NCI-H1436 treated with DMSO at 0.1 percent for 48 hours (cell line): ENCODE data around the gene GALNT9.

Experiments
- DNase-seq: peaks from one replicate; lab custom pipeline; 2025; lab: John Stamatoyannopoulos, UW

The GALNT9 gene

DNA sequence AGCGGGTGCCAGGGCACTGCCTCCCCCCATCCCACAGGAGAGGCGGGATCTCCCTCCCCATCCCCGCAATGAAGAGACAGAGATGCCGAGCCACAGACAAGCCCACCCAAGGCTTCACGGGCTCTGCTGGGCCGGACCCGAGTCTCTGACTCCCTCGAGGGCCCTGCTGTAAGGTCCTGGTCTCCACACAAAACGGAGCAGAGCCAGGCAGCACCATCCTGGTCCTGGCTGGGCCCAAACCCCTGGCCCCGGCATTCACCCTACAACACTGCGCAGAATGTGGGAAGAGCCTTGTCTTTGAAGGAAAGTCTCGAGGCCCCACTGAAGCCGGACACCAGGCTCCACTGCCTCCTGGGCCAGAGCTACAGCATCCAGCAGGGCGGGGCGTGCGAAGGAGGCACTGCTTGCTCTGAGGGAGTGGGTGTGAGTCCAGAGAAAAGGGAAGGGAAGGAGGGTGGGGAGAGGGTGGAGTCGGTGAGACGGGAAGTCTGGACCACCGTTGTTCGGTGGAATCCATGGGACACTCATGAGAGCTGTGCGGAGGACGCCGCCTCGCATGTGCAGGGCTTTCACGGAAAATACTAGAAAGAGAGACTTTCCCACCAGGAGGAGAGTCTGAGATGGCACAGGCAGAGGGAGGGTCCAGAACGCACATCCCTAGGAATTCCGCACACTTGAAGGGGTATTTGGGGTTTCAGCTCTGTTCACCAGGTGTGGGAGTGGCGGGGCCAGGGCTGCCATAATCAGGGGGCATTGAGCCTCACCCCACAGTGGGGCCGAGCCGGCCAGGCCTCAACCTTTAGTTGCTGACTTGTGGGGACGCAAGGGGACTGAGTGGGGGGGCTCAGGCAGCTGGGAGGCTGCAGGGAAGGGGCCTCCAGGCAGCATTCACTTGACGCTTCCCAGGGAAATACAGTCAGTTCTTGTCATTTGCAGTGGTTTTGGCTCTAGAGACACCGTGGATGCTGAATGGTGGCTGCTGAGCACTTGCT, 36.8 kb downstream of the GALNT9 start:
- DNase-seq = no peak

DNA sequence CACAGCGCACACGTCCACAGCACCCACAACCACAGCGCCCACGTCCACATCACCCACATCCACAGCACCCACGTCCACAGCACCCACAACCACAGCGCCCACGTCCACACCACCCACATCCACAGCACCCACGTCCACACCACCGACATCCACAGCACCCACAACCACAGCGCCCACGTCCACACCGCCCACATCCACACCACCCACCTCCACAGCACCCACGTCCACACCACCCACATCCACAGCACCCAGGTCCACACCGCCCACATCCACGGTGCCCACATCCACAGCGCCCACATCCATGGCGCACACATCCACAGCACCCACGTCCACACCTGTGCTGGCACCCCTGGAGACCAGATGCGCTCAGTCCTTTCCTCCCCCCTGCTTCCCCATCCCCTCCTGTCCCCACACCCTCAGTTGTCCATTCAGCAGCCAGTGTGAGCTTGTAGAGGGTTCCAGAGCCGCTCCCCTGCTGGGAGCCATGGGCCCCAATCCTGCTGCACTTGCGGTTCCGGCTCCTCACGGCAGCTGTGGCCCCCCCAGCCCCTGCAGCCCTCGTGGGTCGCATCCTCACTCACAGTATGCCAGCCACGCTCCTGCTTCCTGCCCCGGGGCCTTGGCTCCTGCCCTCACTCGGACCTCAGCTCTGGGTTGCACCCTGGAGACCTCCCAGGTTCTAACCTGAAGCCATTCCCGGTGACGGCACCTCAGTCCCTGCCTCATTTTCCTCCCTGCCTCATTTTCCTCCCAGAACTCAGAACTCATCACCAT, 37.8 kb downstream of the GALNT9 start:
- DNase-seq = no peak

DNA sequence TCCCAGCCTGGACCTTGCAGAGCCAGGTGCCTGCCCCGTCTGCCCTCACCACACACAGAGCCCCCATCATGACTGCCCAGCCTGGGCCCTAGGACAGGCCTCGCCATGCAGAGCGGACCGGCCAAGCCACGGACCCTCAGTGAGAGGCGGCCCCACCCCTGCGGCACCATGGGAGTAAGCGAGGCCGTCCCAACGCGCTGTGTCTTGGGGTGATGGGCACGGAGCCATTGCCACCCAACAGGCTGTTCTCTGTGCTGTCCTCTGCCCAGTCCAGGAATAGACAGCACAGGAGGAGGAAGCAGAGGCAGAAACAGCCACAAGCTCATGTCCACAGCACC, 39.2 kb downstream of the GALNT9 start:
- DNase-seq = no peak

DNA sequence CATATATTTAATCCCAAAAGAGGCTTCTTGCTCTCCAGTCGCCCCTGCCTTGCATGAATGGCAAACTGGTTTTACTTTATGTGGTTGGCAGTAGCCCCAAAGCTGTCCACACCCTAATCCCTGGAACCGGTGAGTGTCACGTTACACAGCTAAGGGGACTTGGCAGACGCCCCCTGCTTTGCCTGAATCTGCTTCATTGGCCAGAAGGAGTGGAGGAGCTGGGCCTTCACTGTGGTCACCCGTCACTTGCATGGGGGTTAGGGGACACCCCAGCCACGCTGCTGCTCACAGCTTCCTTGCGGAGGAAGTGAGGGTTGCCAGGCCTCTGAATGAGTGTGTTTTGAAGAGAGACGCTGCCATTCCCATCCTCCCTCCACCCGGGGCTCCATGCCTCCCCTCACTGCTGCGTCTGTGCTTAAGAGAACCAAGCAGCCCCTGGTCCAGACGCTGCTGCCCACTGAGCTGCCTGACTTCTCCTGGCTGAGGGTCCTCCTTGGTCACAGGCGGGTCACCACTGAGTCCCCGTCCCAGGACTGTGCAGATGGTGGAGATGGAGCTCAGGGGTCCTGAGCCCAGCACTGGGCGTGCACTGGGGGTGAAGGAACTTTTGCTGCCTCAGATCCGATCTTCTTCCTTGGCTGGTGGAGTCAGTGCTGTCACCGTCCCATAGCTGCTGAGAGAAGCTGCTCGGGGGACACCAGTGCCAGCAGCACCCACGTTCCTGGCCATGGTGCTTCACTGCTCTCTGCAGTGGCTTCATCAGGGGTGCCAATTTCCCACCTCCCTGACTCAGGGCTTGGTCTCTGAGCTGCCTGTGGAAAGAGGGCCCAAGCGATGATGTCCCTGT, 39.8 kb downstream of the GALNT9 start:
- DNase-seq = no peak

DNA sequence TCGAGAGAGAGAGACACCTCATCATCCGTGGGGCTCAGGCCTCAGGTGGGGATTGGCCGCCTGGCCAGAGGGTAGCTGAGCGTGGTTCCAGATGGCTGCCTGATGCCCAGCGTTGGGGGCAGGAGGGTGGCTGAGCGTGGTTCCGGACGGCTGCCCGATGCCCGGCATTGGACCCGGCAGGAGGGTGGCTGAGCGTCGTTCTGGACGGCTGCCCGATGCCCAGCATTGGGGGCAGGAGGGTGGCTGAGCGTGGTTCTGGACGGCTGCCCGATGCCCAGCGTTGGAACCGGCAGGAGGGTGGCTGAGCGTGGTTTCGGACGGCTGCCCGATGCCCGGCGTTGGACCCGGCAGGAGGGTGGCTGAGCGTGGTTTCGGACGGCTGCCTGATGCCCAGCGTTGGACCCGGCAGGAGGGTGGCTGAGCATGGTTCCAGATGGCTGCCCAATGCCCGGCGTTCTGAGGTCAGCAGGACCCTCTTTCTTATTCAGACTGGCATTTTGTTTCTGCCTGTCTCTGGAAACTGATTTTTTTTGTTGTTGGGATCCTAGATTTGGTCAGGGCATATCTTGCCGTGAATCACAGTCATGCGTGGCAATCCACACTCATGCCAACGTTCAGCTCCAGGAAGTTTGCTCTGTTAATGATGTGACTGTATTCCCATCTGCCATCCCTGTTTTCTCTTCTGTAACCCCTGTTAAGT, 40.7 kb downstream of the GALNT9 start:
- DNase-seq = no peak

DNA sequence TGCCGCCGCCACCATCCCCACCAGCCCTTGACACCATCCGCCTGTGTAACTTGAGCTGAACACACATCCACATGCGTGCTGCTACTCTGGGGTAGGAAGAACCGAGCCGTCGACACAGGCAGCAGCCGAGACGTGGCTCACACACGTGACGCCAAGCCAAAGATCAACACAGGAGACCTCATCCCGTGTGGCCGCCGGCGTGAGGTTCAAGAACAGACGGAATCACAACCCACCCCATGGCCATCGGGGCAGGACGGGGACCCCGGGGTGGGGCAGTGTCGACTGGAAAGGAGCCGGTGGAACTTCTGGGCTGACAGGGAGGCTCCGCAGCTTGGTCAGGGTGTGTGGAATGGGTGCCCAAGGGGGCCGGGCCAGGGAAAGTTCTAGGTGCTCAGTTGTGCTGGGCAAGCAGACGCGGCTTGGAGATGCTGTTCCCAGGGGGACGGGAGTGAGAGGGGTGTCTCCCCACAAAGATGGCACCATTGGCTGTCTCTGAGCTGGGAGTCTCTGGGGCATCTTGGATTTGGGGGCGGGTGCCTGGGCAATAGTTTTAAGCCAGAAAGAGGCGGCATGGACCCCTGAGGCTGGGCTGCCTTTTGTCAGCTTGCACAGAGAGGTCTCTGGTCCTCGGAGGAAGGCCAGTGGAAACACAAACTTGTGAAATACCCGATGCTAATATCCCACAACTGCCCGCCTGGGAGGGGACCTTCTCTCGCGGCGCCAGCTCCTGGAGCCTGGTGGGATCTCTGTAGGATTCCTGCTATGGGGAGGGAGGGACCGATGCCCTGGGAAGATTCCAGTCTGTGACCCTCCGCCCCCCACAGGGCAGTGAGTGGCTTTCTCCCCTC, 41.8 kb downstream of the GALNT9 start:
- DNase-seq = no peak

DNA sequence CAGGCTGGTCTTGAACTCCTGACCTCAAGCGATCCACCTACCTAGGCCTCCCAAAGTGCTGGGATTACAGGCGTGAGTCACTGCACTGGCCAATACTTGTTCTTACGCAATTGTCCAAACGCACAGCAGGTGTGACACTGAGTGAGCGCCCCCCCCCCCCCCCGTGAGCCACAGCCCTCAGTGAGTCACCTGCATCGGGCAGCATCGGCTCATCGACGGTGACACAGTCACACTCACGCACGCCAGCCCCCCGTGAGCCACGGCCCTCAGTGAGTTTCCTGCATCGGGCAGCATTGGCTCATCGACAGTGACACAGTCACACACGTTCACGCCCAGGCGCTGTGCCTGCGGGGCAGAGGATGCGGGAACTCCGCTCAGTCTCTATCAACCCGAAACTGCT, 42.5 kb downstream of the GALNT9 start:
- no peak for DNase-seq

DNA sequence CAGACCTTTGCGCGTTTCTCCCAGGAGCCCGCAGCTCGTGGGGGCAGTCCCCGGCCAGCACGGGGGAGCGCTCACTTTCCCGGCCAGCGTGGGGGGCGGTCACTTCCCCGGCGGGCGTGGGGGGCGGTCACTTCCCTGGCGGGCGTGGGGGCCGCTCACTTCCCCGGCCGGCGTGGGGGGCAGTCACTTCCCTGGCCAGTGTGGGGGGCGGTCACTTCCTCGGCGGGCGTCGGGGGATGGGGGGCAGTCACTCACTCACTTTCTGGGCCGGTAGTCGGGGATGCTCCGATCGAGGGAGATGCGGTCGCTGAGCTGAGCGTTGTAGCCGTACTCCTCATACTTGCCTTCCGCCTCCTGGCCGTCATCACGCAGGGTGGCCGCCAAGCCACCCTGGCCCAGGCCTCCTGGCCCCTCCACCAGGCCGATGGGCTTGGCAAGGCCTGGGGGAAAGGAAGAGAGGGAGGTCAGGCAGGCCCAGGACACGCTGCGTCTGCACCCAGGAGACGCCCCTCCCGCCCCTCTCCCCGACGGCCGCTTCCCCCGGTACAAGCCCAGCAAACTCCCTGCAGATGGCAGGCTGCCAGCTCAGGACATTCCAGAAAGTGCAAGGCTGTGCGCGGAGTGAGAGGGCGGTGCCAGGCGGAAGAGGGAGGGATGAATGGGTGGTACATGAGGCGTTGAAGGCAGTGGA, 43.3 kb downstream of the GALNT9 start:
- DNase-seq = no peak

DNA sequence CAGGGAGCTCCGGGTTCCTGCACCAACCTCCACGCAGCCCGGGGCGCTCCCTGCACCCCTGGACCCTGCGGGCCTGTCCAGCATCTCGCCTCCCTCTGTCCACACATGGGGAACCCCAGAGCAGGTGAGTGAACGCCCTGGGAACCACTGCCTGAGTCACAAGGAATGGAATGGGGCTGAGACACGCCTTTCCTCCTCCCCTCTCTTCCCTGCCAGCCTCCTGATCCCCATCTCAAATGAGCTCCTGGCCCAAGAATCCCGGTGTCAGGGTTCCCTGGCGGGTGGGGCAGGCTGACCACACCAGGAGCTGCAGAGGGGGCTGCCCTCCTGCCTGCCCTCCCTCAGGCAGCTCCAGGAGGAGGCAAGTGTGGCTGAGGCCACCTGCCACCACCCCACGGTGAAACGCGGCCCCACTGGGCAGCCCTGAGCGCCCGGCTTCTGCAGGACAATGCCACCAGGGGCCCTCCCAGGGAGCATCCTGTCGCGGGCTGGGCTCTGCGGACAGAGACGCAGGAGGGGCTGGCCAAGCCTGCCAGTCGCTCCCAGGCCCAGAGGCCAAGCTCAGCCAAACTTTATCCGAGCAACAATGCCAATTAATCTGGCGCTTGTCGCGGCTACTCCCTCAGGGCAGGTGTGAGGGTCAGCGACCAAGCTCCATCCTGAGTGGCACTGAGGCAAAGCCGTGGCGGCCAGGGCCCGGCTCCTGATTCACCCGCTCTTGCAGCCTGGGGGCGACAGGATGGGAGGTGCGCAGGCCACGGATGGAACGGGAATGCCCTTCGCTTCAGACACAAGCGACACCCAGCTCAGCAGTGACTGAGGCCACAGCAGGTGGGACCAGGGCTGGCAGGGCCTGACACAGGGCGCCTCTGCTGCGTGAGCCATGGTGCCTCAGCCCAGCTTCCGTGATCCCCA, 44.3 kb downstream of the GALNT9 start:
- no peak for DNase-seq

DNA sequence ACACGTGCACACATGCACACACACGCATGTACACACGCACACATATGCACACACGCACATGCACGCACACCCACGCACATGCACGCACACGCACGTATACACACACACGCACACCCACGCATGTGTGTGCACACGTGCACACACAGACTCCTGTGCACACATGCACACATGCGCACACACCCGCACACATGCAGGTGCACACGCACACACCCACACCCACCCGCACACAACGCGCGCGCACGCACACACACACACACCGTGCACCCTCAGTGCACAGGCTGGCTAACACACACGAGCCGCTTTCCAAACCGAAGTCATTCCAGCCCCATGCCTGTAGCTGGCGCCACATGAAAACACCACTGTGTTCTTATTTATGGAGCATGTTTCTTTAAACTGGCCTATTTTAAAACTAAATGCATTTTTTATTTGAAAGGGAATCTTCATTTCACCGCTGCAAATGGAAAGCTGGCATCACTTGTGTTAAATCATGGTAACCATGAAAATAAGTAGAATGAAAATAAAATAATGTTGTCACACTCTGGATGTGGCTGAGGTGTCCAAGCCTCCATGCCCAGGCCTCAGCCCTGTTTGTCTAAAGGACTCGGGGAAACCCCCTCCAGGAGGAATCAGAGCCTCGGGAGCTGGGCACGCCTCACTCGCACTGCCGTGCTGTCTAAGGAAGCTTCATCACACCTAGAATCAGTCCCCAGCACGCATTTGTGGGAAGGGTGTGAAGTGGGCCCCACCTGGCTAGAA, 45.1 kb downstream of the GALNT9 start:
- DNase-seq = no peak

DNA sequence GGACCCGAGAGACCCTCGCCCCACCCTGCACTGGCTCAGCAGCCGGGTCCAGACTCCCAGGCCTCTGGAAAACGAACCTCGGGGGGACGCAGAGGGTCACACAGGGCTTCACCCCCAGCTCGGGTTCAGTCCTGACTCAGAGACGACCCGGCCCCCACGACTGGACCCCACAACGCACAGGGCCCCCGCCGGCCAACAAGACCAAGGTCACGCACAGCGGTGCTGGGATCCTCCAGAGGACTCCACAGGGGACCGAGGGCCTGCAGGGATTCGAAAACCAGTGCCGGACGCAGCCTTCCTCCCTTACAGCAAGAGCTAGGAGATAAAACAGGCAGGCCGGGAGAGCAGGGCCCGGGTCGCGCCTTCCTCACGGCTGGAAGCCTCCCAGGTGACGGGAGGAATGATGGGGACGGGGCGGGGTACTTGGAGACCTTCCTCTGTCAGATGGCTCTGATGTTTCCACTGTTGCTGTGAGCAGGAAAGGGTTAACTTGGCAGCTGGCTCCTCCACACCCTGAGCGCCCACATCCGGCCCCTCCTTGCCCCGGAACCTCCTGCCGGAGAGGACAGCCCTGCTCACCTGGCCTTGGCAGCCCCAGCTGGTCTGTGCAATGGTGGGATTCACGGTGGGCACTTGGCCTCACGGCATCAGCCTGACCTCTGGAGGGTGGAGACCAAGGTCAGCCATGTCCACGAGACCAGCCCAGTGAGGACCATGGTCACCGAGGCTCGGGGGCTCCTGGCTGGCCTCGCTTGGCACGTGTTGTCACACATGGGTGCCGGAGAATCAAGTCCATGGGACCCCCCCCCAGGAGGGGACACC, 46.2 kb downstream of the GALNT9 start:
- DNase-seq = no peak

DNA sequence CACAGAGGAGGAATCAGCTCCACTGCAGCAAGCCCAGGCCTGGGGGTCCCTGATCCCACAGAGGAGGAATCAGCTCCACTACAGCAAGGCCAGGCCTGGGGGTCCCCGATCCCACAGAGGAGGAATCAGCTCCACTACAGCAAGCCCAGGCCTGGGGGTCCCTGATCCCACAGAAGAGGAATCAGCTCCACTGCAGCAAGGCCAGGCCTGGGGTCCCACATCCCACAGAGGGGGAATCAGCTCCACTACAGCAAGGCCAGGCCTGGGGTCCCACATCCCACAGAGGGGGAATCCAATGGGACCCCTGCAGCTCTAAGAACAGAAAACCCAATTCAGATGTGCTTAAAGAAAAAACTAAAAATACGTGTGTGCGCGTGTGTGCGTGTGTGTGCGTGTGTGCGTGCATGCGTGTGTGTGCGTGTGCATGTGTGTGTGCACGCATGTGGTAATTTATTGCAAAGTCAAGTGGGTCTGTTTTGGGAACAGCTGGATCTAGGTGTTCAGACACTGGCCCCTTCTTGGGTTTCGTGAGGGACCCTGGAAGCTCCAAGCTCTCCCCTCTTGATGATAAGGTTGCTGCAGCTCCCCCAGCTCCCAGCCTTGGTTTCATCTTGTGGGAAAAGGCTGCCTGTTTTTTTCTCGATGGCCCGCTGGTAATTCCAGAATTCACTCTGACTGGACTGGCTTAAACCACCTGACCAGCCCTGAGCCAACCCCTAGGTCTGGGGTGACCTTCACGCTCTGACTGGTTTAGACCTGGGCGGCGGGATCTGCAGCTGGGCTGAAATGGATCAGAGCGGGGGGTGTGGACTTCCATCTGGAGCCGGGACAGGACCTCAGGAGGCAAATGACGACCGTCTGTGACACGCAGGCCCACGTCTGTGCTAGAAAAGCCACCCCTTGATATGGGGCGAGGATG, 47.1 kb downstream of the GALNT9 start:
- no peak for DNase-seq

DNA sequence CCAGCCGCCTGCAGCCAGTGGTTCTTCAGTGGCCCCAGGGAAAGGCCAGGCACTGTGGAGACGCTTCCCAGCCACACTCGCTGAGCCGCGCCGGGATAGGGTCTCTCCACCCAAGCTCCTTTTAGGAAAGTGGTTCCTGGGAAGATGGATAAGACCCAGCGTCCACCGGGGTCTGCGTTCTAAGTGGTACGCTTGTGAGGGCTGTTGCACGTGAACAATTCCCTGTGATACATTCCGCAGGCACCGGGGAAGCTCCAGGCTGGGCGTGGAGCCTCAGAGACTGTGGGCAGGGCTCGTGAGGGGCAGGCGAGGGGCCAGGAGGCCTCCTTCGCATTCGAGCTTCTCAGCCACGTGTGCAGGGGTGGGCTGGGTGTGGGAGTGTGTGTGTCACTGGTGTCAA, 48.4 kb downstream of the GALNT9 start:
- no peak for DNase-seq

DNA sequence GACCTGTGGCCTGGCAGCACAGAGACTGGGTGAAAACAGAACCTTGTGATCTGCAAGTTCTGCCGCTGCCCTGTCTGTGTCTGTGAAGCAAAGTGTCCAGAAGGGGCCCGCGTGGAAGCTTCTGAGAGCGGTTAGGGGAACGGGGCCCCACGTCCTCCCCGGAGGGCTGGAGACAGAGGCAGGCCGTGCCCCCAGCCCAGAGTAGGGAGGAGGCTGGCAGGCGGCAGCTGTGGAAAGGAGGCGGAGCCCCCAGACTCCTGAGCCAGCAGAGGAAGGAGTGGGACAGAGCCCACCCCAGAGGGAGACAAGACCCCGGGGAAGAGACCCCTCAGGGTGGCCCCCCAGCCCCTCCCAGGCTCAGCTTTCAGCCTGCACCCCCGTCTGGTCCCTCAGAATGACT, 49.0 kb downstream of the GALNT9 start:
- DNase-seq = no peak

DNA sequence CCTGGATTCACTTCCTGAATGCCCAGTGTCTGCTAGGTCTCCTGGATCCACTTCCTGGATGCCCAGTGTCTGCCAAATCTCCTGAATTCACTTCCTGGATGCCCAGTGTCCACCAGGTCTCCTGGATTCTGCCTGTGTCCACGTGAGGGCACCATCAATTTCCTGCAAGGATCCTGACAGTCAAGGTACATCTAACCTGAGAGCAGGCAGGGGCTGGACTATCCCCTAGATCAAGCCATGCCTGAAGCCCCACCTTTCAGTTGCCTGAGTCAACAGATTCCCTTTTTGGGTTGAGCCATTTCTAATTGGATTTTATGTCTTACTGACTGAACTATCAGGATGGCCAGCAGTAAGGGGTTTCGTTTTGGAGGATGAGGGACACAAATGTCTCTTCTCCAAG, 49.5 kb downstream of the GALNT9 start:
- no peak for DNase-seq

DNA sequence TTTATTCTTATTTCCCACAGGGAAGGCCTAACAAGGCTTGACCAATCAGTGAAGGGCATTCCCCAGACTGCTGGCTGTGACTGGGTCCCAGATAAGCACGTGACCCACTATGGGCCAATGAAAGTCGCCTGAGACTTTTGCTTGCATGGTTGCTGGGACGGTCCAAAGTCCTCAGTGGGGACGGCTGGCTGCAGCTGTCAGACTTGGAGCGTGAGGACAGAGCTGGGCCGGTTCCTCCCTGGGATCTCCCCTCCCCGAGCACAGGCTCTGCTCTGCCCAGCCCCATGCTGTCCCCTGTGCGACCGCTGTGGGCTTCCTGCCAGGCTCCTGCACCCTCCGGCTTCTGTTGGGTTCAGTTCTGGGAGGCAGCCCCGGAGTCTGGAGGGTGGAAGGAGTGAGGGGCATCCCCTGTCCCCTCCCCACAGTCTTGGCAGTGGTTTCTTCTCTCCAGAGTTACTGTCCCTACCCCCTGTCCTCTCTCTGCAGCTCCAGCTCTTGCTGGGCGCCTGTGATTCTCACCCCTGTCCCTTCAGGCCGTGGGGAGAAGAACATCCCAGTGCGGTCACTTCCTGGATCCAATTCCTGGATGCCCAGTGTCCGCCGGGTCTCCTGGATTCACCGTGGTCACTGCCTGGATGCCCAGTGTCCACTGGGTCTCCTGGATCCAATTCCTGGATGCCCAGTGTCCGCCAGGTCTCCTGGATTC, 50.1 kb downstream of the GALNT9 start:
- no peak for DNase-seq
